HG02981 (cell line): ENCODE measurements around the gene NKTR.
"Not testable (repeated sequence)": the region's sequence is repeated elsewhere in the genome, so short reads cannot be mapped to it uniquely, and the experiment has no call there.

Source experiments
- ATAC-seq: cut with Tn5 transposase; IDR thresholded peaks from one replicate; pipeline ENCODE4 v1.9.1; 2021; ENCODE audit warnings: mild to moderate bottlenecking, moderate library complexity; ENCODE audit not compliant: unreplicated experiment

NKTR gene

DNA sequence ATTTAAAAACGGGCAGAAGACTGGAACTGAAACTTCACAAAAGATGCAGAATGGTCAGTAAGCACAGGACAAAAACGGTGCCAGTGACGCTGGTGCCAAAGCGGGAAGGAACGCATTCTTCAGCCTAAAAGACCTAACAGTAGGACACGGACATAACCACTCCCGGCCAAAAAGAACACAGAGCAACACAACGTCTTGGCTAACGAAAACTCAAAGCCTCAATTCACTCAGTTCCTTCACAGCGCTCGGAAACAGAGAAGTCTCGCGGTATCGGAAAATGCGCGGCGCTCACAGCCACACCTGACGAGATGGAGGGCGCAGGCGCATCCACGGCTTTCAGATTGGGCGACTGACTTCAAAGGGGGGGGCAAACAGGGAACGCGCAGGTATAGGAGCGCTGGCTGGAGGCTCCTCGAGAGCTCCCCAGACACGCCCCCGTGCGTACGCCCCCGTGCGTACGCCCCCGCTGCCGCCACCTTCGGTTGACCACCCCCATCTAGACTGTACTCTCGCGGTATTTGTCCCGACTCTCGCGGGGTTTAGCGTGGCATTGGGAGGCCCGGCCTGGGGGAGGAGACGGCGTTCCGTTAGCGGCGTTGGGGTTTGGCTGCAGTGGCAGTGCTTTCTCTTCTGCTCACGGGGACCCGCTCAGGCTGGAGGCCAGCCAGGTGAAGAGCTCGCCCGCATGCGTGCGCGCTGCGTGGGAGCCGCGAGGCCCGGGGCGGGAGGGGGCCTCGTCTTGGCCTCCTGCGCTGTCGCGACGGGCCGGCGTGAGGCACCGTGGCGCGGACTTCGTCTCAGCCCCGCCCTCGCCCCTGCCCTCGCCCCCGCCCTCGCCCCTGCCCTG lies at the start of gene NKTR:
Gene NKTR, plus strand, starts transcription at position 576 of the 847 bp plus-strand sequence. CDS start 321 bp downstream, outside the sequence.
- peak; percentile 85 for ATAC-seq

- no peak for ATAC-seq
Observed at GRCh38 chr3:42552830-42553229, 47.7 kb upstream of the NKTR start.

GRCh38 chr3:42556089-42556632 lies 44.3 kb upstream of the NKTR start:
- ATAC-seq = peak; percentile 80

DNA sequence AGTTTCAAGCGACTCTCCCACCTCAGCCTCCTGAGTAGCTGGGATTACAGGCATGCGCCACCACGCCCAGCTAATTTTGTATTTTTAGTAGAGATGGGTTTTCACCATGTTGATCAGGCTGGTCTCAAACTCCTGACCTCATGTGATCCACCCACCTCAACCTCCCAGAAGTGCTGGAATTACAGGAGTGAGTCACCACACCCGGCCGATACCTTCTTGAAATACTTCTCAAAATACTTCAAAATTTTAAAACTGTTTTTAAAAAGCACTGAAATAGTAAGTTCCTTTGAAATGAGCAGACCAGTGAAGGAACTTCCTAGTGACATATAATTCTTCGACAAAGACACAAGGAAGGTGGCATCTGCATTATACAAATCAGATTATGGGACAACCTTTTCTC lies 43.7 kb upstream of the NKTR start:
- not testable (repeated sequence) for ATAC-seq

DNA sequence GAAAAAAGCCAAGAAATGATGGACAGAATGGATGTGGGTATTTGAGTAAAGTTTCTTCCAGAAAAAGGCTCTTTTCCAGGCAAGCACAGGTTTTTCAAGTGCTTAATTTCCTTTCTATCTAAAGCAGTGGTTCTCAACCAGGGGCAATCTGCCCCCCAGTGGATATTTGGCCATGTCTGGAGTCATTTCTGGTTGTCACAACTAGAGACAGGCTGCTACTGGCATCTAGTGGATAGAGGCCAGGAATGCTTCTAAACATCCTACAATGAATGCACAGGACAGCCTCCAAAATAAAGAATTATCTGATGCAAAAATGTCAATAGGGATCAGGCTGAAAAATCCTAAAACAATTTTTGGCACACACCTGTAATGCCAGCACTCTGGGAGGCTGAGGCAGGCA lies 42.6 kb upstream of the NKTR start:
- ATAC-seq = no peak

DNA sequence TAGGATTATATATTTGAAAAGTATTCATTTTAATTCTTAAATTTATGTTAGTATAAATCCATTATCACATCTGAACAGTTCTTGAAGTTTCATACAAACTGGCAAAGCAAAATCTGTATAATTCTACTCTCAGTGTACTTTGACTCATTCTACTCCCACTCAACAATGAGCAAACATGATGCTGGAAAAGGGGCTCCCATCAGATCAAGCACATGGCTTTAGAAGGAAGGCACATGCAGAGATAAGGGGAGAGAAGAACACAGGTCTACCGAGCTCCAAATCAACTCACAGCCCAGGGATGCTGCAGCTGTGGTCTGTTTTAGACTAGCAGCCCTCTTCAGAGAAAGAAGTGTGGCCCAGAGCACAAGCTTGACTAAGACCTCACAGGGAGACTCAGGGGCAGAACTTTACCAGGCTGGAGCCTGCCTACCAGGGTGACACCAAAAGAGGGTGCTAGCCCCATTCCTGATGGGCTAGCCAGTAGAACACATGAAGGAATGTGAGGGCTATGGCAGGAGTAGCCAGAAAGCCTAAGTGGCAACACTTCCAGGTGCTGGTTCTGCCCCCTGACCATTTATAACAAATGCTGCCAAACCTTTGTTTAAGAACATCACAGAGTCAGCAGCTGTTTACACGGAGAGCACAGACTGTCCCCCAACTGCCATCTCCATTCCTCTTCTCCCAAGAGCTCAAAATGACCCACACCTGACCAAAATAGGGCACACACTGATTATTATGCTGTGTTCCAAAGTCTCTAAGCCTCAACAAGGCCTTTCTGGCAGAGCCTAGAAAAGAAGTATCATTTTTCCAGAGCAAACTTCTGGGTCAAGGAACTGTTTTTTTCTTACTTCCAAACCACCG lies 38.2 kb upstream of the NKTR start:
- ATAC-seq = no peak

GRCh38 chr3:42569593-42570142 lies 30.8 kb upstream of the NKTR start:
- no peak for ATAC-seq

DNA sequence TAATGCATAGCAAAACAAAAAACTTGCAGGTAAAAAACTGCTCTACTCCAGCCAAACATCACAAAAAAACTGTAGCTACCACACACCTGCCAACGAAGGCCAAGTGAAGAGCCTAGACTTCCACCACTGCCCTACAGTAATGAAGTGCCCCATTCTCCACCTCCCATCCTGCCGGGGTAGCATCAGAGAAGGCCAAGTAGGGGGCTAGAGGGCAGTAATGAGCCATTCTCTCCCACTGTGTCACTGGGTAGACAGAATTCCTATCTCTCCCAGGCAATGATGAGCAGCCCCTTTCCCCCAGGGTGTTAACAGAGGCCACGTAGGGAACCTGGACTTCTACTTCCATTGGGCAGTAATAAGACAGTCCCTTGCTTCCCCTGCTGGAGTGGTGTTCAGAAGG lies 28.2 kb upstream of the NKTR start:
- no peak for ATAC-seq

DNA sequence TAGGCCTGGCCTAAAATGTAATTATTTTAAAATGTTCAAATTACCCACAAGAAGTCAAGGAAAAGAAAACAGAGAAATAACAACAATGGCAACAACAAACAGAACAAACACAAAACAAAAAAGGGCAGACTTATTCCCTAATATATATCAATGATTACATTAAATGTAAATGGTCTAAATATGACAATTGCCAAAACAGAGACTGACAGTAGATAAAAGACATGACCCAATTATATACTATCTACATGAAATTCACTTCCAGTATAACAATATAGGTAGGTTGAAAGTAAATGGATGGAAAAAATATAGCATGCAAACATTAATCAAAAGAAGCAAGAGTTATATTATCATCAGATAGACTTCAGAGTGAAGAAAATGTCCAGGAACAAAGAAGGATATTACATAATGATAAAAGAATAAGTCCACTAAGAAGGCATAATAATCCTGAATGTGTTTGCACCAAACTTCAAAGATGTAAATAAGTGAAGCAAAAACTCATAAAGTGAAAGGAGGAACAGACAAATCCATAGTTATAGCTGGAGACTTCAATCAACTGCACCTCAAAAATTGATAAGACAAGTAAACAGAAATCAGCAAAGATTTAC lies 25.2 kb upstream of the NKTR start:
- ATAC-seq = no peak

DNA sequence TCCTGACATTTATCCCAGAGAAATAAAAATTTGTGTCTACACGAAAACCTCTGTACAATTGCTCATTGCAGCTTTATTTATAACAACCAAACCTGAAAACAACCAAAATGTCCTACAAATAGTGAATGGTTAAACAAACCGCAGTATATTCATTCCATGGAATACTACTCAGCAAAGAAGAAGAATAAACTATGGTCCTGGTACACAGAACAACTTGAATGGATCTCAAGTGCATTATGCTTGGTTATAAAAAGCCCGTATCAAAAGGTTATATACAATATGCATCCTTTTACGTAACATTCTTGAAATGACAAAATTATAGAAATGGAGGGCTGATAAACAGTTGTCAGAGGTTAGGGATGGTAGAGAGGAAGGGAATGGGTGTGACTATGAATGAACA lies 22.4 kb upstream of the NKTR start:
- ATAC-seq = no peak

DNA sequence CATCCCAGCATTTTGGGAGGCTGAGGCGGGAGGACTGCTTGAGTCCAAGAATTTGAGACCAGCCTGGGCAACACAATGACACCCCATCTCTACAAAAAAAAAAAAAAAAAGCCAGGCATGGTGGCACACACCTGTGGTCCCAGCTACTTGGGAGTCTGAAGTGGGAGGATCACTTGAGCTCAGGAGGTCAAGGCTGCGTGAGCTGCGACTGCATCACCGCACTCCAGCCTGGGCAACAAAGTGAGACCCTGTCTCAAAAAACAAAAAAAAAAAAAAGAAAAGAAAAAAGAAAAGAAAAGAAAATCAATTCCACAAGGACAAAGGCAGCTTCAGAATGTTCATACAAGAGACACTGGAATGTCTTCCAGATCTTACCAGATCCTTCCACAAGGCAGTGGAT lies 21.1 kb upstream of the NKTR start:
- not testable (repeated sequence) for ATAC-seq

- ATAC-seq = no peak
Observed at GRCh38 chr3:42581400-42581708, 19.1 kb upstream of the NKTR start.

DNA sequence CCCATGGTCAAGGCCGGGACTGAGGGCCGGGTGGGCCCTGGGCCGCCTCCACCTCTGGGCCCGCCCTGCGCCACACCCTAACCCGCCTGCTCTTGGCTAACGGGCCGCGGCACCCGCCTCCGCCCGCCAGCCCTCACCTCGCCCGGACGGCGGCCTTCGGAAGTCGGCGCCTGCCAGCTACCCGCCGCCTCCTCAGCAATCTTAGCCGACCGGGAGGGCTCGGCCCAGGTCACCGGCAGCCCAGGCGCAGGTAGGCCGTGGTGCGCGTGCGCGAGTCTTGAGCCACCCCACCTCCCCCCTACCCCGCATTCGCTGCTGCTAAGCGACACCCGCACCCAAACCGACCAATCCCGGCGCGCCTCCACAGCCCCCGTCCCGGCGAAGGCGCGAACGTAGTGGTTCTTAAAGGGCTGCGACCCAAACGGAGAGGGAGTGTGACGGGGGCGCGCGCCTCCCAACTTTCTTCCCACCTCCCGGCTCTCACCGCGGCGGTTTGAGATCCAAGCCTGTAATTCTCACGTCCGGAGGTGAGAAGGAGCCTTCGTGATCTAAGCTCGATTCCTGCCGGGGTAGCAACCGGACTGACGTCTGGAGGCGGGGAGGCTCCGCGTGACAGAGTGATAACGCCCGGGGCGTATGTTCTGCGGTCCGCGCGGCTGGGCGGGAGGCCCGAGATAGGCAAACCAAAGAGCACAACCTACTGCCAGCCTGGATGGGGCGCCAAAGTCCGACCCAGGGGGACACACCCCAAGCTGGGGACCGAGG lies 18.6 kb upstream of the NKTR start, which contains the start of gene SEC22C:
Gene SEC22C, minus strand, starts transcription at position 259 of the 765 bp plus-strand sequence. CDS start 12,921 bp downstream, outside the sequence.
- ATAC-seq = peak; percentile 89

- no peak for ATAC-seq
Observed at GRCh38 chr3:42582474-42583070, 17.9 kb upstream of the NKTR start.

DNA sequence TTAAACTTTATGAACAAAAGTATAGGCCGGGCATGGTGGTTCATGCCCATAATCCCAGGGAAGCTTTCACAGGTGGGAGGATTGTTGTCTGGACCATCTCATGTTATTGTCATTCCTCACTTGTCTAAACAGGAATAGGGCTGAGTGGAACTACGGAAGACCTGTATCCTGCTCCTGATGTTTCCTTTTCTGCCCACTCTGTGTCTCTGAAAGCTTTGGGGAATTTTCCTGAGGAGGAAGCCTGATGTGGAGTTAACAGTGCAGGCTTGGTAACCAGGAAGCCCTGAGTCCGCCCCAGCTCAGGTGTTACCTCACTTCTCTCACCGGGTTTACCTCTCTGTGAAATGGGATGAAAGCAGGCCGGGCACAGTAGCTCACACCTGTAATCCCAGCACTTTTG lies 11.9 kb upstream of the NKTR start:
- ATAC-seq = no peak

GRCh38 chr3:42589382-42590109 lies 10.9 kb upstream of the NKTR start:
- ATAC-seq = no peak

- peak; percentile 2 for ATAC-seq
Observed at GRCh38 chr3:42590989-42591756, 9.3 kb upstream of the NKTR start.

- ATAC-seq = no peak
Observed at GRCh38 chr3:42591811-42592210, 8.7 kb upstream of the NKTR start.
